ENCODE measurements around the gene NACC2.

The NACC2 gene

DNA sequence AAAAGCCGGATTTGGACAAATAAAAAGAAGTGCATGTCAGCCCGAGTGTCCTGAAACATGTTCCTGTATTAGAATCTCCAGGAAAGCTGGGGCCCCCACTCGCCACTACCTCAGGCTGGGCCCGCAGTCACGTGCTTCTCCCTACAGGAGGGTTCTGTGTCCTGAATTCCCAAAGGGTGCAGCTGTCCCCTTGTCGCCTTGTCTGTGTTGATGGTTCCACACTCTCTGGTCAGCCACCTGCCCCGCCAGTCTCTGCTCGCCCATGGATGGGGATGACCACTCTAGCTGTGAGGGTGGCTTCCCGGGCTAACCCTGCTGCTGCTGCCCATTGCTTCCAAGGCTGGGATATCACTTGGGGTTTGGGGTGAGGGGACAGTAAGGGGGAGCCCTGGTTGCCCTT lies 26.7 kb upstream of the NACC2 start:
- peaks cover 0 to 8% of the 10 kb centered on the region in 2 experiments; a peak in 1 of 3 replicates for H3K36me3 ChIP-seq (ENCODE audit: control insufficient read depth in 2 of 2, insufficient read depth in 1 of 2, low read length in 2 of 2)
- ChIA-PET POLR2A (interaction anchor here (0.7 to 1.7 kb wide), 4 partner anchors 12 to 154 kb away, joined by 3 to 7 read pairs (median 4); no protein-coding TSS in a partner anchor), CTCF (interaction anchor here (0.6 to 6.6 kb wide), 33 partner anchors 11 to 1050 kb away, joined by 3 to 95 read pairs (median 5); partner anchors contain the start of genes KCNT1, NACC2 and UBAC1)
- no peak overlapping the region for H3K27ac ChIP-seq (ENCODE audit: extremely low read depth, low read depth, low read length)
- H3K4me1 ChIP-seq (ENCODE audit: control insufficient read depth, insufficient read depth, low read length) = 0 out of 2 replicates have a peak, but pooled peaks cover 2% of the 10 kb centered on the region
- no peak overlapping the region for H3K4me3 ChIP-seq (ENCODE audit: low read depth, low read length)
- TF ChIP-seq ZNF214 (tag by site-specific recombination; IDR thresholded peaks at IDR 0.05; ENCODE audit: borderline replicate concordance) = no peak
- TF ChIP-seq, protein P1, sequence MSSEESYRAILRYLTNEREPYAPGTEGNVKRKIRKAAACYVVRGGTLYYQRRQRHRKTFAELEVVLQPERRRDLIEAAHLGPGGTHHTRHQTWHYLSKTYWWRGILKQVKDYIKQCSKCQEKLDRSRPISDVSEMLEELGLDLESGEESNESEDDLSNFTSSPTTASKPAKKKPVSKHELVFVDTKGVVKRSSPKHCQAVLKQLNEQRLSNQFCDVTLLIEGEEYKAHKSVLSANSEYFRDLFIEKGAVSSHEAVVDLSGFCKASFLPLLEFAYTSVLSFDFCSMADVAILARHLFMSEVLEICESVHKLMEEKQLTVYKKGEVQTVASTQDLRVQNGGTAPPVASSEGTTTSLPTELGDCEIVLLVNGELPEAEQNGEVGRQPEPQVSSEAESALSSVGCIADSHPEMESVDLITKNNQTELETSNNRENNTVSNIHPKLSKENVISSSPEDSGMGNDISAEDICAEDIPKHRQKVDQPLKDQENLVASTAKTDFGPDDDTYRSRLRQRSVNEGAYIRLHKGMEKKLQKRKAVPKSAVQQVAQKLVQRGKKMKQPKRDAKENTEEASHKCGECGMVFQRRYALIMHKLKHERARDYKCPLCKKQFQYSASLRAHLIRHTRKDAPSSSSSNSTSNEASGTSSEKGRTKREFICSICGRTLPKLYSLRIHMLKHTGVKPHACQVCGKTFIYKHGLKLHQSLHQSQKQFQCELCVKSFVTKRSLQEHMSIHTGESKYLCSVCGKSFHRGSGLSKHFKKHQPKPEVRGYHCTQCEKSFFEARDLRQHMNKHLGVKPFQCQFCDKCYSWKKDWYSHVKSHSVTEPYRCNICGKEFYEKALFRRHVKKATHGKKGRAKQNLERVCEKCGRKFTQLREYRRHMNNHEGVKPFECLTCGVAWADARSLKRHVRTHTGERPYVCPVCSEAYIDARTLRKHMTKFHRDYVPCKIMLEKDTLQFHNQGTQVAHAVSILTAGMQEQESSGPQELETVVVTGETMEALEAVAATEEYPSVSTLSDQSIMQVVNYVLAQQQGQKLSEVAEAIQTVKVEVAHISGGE (tag by site-specific recombination; conservative IDR thresholded peaks at IDR 0.05; ENCODE audit: low read depth) = no peak
- no peak for TF ChIP-seq PATZ1 (tag by site-specific recombination; IDR thresholded peaks at IDR 0.05)
- TF ChIP-seq, protein P2, sequence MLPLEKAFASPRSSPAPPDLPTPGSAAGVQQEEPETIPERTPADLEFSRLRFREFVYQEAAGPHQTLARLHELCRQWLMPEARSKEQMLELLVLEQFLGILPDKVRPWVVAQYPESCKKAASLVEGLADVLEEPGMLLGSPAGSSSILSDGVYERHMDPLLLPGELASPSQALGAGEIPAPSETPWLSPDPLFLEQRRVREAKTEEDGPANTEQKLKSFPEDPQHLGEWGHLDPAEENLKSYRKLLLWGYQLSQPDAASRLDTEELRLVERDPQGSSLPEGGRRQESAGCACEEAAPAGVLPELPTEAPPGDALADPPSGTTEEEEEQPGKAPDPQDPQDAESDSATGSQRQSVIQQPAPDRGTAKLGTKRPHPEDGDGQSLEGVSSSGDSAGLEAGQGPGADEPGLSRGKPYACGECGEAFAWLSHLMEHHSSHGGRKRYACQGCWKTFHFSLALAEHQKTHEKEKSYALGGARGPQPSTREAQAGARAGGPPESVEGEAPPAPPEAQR (tag by site-specific recombination; IDR thresholded peaks at IDR 0.05) = no peak
- TF ChIP-seq ZNF157 (tag by site-specific recombination; IDR thresholded peaks at IDR 0.05) = no peak
- no peak for TF ChIP-seq ZNF843 (tag by site-specific recombination; IDR thresholded peaks at IDR 0.05)
- no peak for TF ChIP-seq ZNF704 (tag by site-specific recombination; IDR thresholded peaks at IDR 0.05)
- TF ChIP-seq SP7 (tag by site-specific recombination; IDR thresholded peaks at IDR 0.05) = no peak
- TF ChIP-seq MEIS1 (CRISPR knock-in tag; IDR thresholded peaks at IDR 0.05; ENCODE audit: borderline replicate concordance) = no peak
- no peak for TF ChIP-seq MZF1 (tag by site-specific recombination; IDR thresholded peaks at IDR 0.05; ENCODE audit: borderline replicate concordance)
- no peak for TF ChIP-seq ZNF223 (tag by site-specific recombination; IDR thresholded peaks at IDR 0.05)
- no peak for TF ChIP-seq ZNF138 (tag by site-specific recombination; IDR thresholded peaks at IDR 0.05; ENCODE audit: borderline replicate concordance)
- no peaks in the 10 kb centered on the region for H3K9me3 ChIP-seq (ENCODE audit: control insufficient read depth, insufficient read depth, low read depth, low read length)

GRCh38 chr9:136120438-136120844 lies 25.4 kb upstream of the NACC2 start:
- CTCF ChIA-PET = interaction anchor here (0.7 to 6.6 kb wide), 5 partner anchors 14 to 163 kb away, joined by 3 to 95 read pairs (median 5); no protein-coding TSS in a partner anchor
- Histone ChIP-seq H3K4me3 (ENCODE audit: low read depth, low read length) (no peak overlapping the region), H3K9me3 (ENCODE audit: control insufficient read depth, insufficient read depth, low read depth, low read length) (no peaks in the 10 kb centered on the region), H3K27ac (ENCODE audit: extremely low read depth, low read depth, low read length) (no peak overlapping the region), H3K4me1 (ENCODE audit: control insufficient read depth, insufficient read depth, low read length) (0 out of 2 replicates have a peak, but pooled peaks cover 2% of the 10 kb centered on the region), H3K36me3 (ENCODE audit: control insufficient read depth in 2 of 2, insufficient read depth in 1 of 2, low read length in 2 of 2) (peaks cover 0 to 21% of the 10 kb centered on the region in 2 experiments; a peak in 1 of 3 replicates)
- peak; percentile 77 for TF ChIP-seq ZIC2 (tag by site-specific recombination; IDR thresholded peaks at IDR 0.05)
- TF ChIP-seq, protein P3, sequence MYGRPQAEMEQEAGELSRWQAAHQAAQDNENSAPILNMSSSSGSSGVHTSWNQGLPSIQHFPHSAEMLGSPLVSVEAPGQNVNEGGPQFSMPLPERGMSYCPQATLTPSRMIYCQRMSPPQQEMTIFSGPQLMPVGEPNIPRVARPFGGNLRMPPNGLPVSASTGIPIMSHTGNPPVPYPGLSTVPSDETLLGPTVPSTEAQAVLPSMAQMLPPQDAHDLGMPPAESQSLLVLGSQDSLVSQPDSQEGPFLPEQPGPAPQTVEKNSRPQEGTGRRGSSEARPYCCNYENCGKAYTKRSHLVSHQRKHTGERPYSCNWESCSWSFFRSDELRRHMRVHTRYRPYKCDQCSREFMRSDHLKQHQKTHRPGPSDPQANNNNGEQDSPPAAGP (tag by site-specific recombination; IDR thresholded peaks at IDR 0.05) = peak; percentile 68; the same call in 1 of the 2 replicates
- TF ChIP-seq KLF1 (tag by site-specific recombination; IDR thresholded peaks at IDR 0.05) = peak; percentile 65
- no peak for TF ChIP-seq ZNF707 (tag by site-specific recombination; IDR thresholded peaks at IDR 0.05)
- 0 out of 2 replicates have a peak, but pooled peaks have one; percentile 41 for TF ChIP-seq ZBTB6 (tag by site-specific recombination; IDR thresholded peaks at IDR 0.05)
- POLR2A ChIA-PET = interaction anchor here (0.7 to 1.7 kb wide), 3 partner anchors 11 to 153 kb away, joined by 7 read pairs; no protein-coding TSS in a partner anchor

Data from HEK293 (cell line).